H54 (cell line): Measurements from ENCODE around the gene TOMM34.

Experiments used
- DNase-seq: peaks from one replicate; pipeline ENCODE4 v3.0.0; 2011; ENCODE audit warnings: low spot score, mixed read lengths; ENCODE audit not compliant: insufficient read length
- FAIRE-seq: peaks from 3 replicates; lab custom pipeline; 2011; peaks lifted over from hg19 to GRCh38; lab: Jason Lieb, UNC
- POLR2A ChIP-seq: IDR thresholded peaks from 2 replicates; pipeline ENCODE4 v1.6.1; 2011; ENCODE audit warnings: low read depth, mild to moderate bottlenecking, low read length

TOMM34 gene

GRCh38 chr20:44955270-44955669 is 4.9 kb downstream of the TOMM34 start:
- FAIRE-seq (no peak), DNase-seq (no peak)
- TF ChIP-seq POLR2A, result no peak

DNA sequence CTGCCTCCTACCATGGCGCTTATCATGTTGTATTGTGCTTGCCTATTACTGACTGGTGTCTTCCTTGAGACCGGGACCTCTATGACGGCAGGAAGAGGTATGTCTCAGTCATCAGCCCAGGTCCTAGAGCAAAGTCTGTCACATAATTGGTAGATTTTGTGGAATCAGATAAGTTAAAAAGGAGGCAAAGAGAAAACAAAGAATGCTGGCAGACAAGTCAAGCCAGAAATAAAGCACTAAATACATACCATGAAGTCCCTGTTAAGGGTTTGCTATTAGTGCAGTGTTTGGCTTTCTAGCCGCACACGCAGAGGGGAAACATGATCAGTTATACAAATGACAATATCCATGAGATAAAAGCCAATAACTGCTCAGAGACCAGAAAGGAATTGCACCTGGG is 6.0 kb downstream of the TOMM34 start:
- FAIRE-seq (no peak), DNase-seq (no peak)
- no peak for TF ChIP-seq POLR2A

DNA sequence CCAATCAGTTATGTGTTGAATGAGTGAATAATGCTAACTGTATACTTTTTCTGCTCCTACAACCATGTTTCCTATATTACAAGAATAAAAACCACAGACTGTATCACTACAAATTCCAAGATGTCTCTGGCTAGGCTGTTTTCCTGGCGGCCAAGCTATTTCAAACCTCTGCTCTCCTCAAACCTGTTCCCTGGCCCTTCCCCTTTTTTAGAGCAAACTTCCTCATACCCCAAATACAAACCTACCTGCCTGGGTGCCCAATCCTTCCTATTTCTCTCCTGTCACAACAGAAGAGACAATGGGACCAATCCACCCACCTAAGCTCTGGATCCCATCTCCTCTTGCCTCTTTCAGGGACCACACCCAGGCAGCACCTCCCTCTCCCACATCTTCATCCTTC is 7.5 kb downstream of the TOMM34 start:
- no peak for DNase-seq
- FAIRE-seq, result no peak
- no peak for TF ChIP-seq POLR2A

GRCh38 chr20:44950368-44950767 is 9.8 kb downstream of the TOMM34 start:
- DNase-seq (no peak), FAIRE-seq (no peak)
- no peak for TF ChIP-seq POLR2A

DNA sequence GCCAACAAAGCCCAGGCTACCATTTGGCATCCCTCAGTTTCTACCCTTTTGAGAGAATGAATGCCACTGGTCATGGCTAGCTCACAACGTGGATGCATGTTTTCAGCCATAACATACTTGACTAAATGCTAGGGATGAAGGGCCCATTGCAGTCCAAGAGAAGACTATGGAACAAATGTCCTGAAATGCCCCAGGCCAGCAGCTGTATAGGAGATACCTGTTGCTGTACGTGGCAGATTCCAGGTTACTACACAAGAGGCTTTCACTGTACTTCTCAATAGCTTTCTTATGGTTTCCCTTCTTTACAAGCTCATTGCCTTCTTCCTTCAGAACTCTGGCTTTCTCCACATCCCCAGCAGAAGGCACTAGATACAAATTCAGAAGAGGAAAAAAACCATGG is 11.7 kb downstream of the TOMM34 start:
- TF ChIP-seq POLR2A, result no peak
- FAIRE-seq, result no peak
- DNase-seq, result no peak

DNA sequence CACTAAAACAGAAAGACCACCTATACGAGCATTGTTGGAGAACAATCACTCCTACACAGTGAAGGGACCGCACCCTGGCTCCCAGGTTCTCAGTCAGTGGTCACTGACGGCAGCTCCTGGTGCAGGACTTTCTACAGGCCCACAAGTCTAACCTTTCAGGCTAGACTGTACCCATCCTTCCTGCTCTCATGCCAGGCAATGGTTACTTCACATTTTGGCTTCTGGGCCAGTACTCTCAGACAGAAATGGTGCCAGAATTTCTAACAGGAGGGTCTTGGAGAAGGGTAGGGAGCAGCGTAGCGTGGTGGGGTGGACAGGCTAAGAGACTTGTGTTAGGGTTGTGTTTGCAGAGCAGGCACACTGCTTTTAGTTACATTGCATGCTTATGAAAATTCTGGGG is 12.1 kb downstream of the TOMM34 start:
- TF ChIP-seq POLR2A, result no peak
- DNase-seq (no peak), FAIRE-seq (no peak)

GRCh38 chr20:44946271-44946852 is 13.8 kb downstream of the TOMM34 start:
- FAIRE-seq (no peak), DNase-seq (no peak)
- no peak for TF ChIP-seq POLR2A

DNA sequence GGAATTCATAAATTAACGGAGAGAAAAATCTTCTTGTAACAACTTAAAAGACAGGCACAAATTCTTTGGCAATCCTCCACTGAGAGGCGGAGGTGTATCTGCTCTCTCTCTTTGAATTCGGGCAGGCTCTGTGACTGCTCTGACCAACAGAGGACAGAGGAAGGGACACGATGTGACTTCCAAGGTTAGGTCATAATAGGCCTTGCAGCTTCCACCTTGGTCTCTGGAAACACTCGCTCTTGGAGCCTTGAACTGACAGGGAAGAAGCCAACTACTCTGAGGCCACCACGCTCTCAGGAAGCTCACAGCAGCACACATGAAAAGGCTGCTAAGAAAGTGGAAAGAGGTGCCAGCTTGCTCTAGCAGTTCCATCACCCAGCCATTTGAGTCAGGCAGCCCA is 14.9 kb downstream of the TOMM34 start:
- TF ChIP-seq POLR2A, result no peak
- no peak for FAIRE-seq
- no peak for DNase-seq

- FAIRE-seq (no peak), DNase-seq (no peak)
- TF ChIP-seq POLR2A, result no peak
These were observed 16.4 kb downstream of the TOMM34 start for GRCh38 chr20:44943828-44944227.

DNA sequence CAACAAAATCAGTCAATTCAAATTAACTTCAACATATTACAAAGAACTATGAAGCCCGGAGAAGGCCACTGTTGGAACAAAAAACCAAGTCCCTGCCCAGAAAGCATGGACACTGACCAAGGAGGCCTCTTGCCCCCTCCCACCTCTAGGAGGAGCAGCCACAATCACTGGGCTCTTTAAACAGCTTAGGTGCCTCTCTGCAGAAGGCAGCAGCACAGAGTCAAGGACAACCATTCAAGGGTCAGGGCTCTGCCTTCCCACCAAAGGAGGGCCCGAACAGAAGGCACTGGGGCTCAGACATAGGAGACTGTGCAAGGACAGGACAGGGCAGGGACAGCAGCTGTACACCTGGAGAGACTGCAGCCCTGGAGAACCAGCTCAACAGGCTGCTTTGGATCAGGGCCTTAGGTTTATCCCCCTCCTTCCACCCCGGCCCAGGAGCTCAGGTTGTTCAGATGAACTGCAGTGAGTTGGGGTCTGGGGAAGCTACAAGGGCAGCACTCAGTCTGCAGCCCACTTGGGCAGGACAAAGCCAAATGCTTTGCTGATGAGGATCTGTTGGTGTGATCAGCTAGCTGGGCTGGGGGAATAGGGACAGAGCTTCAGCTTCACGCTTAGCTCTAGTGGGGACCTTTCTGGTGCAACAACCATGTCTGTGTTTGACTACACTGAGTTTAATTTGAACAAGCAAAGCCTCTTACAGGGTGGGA is 17.8 kb downstream of the TOMM34 start:
- no peak for DNase-seq
- no peak; the same call in 1 of the 2 replicates for TF ChIP-seq POLR2A
- no peak for FAIRE-seq

- no peak for TF ChIP-seq POLR2A
These were observed 19.0 kb downstream of the TOMM34 start for GRCh38 chr20:44941120-44941691.

DNA sequence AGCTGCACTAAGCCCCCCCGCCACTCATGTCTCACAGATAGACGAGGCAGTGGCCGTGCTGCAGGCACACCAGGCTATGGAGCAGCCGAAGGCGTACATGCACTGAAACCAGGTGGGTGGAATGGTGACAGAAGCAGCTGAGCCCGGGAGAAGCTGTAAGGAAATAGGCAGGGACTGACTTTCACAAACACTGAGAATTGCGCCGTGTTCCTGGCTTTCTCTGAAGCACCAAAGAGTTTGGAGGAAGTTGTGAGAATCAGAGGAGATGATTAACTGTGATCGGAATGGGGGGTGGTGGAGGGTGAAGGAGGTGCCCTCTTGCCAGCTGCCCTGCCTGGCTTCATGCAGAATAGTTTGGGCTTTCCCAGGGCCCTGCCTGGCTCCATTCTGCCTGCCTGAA is 21.6 kb downstream of the TOMM34 start:
- TF ChIP-seq POLR2A, result no peak
- FAIRE-seq (no peak), DNase-seq (no peak)

More at GRCh38 chr20:44941120-44941691, 19.0 kb downstream of the TOMM34 start:
- FAIRE-seq (no peak), DNase-seq (no peak)

- DNase-seq, result no peak
- TF ChIP-seq POLR2A, result no peak
- FAIRE-seq, result no peak
These were observed 23.7 kb downstream of the TOMM34 start for GRCh38 chr20:44936510-44936909.

DNA sequence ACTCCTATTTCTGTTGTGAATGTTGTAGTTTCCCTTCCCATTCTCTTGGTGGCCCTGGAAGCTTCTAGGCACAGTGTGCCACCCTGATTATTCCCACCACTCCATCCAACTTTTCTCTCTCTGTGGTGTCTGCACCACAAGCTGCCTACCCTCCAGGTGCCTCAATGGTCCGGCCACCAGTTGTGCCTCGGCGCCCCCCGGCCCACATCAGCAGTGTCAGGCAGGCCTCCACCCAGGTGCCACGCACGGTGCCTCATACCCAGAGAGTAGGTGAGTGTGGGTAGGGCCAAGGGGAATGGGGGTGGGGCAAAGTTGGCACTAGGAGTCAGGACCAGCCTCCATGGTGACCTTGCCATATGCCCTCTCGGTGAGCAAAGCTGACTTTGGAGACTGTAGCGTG is 27.3 kb downstream of the TOMM34 start:
- FAIRE-seq, result no peak
- TF ChIP-seq POLR2A, result no peak
- DNase-seq, result no peak

DNA sequence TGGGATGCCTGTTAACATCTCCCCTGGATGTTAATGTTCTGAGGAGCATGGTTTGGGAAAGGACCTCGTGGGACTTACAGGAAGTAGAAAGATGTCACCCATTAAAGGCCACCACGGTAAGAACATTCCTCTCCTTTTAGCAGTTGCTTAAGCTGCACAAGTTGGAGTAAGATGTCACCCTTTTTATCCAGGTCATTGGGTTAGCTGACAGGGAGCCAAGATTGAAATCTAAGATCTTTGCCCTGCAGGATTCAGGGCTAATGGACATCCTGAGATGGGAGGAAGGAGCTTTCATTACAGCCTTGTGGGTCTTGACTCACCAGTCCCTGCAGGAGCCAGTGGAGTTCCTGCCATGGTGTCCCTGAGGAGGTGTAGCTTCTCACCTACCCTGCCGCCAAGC is 28.3 kb downstream of the TOMM34 start:
- no peak for DNase-seq
- TF ChIP-seq POLR2A, result no peak
- FAIRE-seq, result no peak
